ENCODE measurements around the gene CNN2.
A peak's percentile ranks its signal among the peaks of the same experiment; 100 is the strongest.

Gene CNN2

GRCh38 chr19:1084024-1084868 is 57.8 kb downstream of the CNN2 start:
- no peak for DNase-seq

GRCh38 chr19:1085053-1085658 is 58.7 kb downstream of the CNN2 start:
- DNase-seq = no peak

- DNase-seq = no peak
Observed at GRCh38 chr19:1085676-1086442, 59.5 kb downstream of the CNN2 start.

GRCh38 chr19:1086613-1087012 is 60.2 kb downstream of the CNN2 start:
- no peak for DNase-seq

GRCh38 chr19:1087813-1088415 is 61.5 kb downstream of the CNN2 start:
- peak; percentile 59 for DNase-seq

GRCh38 chr19:1088416-1089010 is 62.1 kb downstream of the CNN2 start:
- DNase-seq = no peak

Data from CD4-positive, alpha-beta T cell treated with Interleukin-12 subunit alpha and Interleukin-12 subunit beta, for 1 hour (primary cell).